K562 (cell line): ENCODE measurements around the gene HLA-DOA. TPM values are rescaled to one million over a fixed set of nuclear protein-coding genes. Genes with fewer than 3 reads are reported as not detected.
A peak's percentile ranks its signal among the peaks of the same experiment; 100 is the strongest.

Experiments
- DDX20 ChIP-seq: fragments of 450-650 bp; IDR thresholded peaks from 2 replicates; pipeline ENCODE4 v1.6.1; 2016; ENCODE audit warnings: missing genetic modification characterization, low read depth, mild to moderate bottlenecking, missing compliant biosample characterization, moderate library complexity
- GTF2F1 ChIP-seq: IDR thresholded peaks from 2 replicates; pipeline ENCODE4 v1.6.1; 2011; ENCODE audit warnings: low read depth, low read length, improper control_type of control experiment
- HINFP ChIP-seq: fragments of 450-650 bp; conservative IDR thresholded peaks from 2 replicates; pipeline ENCODE4 v1.6.1; 2016; ENCODE audit warnings: missing genetic modification characterization, low read depth, mild to moderate bottlenecking, control low read depth, missing compliant biosample characterization
- HNRNPUL1 ChIP-seq: fragments of 200-400 bp; formaldehyde crosslinking; IDR thresholded peaks from 2 replicates; pipeline ENCODE4 v1.6.1; 2017; ENCODE audit warnings: low read length
- KAT8 ChIP-seq: fragments of 450-650 bp; IDR thresholded peaks from 2 replicates; pipeline ENCODE4 v1.6.1; 2016; ENCODE audit warnings: low read depth, mild to moderate bottlenecking
- MBD1 ChIP-seq: fragments of 250-450 bp; sonication (Bioruptor Pico); IDR thresholded peaks from 2 replicates; pipeline ENCODE4 v1.8.0; 2022; ENCODE audit warnings: inconsistent platforms
- RB1 ChIP-seq: fragments of 450-650 bp; IDR thresholded peaks from 2 replicates; pipeline ENCODE4 v1.6.1; 2017; ENCODE audit warnings: low read depth, mild to moderate bottlenecking
- RBM34 ChIP-seq: fragments of 200-400 bp; formaldehyde crosslinking; IDR thresholded peaks from 2 replicates; pipeline ENCODE4 v1.6.1; 2018; ENCODE audit warnings: low read length, borderline replicate concordance; ENCODE audit not compliant: insufficient read depth
- REST ChIP-seq, 2 experiments: fragments of 450-650 bp; formaldehyde crosslinking in 1 of 2; IDR thresholded peaks; 2 replicates each; pipeline versions ENCODE4 v1.4.0 to v1.6.1; 2014 to 2020; ENCODE audit warnings: mild to moderate bottlenecking in 2 of 2, borderline replicate concordance in 1 of 2, low read depth in 1 of 2
- SNIP1 ChIP-seq: fragments of 450-650 bp; IDR thresholded peaks from 2 replicates; pipeline ENCODE4 v1.7.1; 2017; ENCODE audit warnings: low read depth, mild to moderate bottlenecking
- TBP ChIP-seq: optimal IDR thresholded peaks from 2 replicates; pipeline ENCODE3; 2011; ENCODE audit warnings: low read depth, low read length, improper control_type of control experiment
- USF1 ChIP-seq: sonication (generic); formaldehyde crosslinking; IDR thresholded peaks from 2 replicates; pipeline ENCODE4 v1.9.0; 2022; ENCODE audit warnings: mild to moderate bottlenecking, missing genetic modification reagents
- polyA plus RNA-seq, 8 experiments: library from polyadenylated mRNA; depleted of rRNA in 4 of 8; stranded (reverse) in 5 of 8; unstranded in 3 of 8; fragments of >200 nt; fragmentation: Nextera tagmentation in 2 of 8; fragmentation: Illumina TruSeq in 1 of 8; extraction: Ambion mirVana in 2 of 8; extraction: Trizol in 1 of 8; gene quantifications; 2 replicates each; pipeline versions ENCODE4 v1.2.1 to v1.2.3, GENCODE V29; 2011 to 2014; ENCODE audit warnings: inconsistent platforms in 1 of 8, missing spikeins in 1 of 8
- total RNA-seq, 7 experiments: library from RNA; depleted of rRNA in 6 of 7; stranded (reverse); fragments of >200 nt in 6 of 7; fragmentation: Illumina TruSeq in 2 of 7; extraction: Trizol in 2 of 7; gene quantifications; 2 replicates each; pipeline versions ENCODE4 v1.2.1 to v1.2.3, GENCODE V29; 2011 to 2021; ENCODE audit warnings: low replicate concordance in 1 of 7

Gene HLA-DOA
- total and polyA plus RNA-seq, 9 of the 15 experiments (the other 6 are each of a cell fraction or from before 2014, with no cell fraction given): 0.07 TPM; not detected in 8

- TF ChIP-seq REST (IDR thresholded peaks at IDR 0.05; ENCODE audit: borderline replicate concordance) (peak; percentile 26; the same call in 1 of the 2 replicates), REST (CRISPR knock-in tag; IDR thresholded peaks at IDR 0.05; ENCODE audit: low read depth) (no peak), HNRNPUL1 (no peak), DDX20 (tag) (no peak), TBP (no peak), RBM34 (no peak), KAT8 (no peak), RB1 (peak; percentile 35; the same call in 1 of the 2 replicates), SNIP1 (peak; percentile 36; the same call in 1 of the 2 replicates), HINFP (tag) (no peak), USF1 (no peak), GTF2F1 (no peak), MBD1 (CRISPR knock-in tag) (no peak)
Measured at GRCh38 chr6:32967151-32968091, 42.0 kb downstream of the HLA-DOA start (continued).
